Neural progenitor cell (in vitro differentiated cells): Measurements from ENCODE around the gene WDR74. TPM values are rescaled to one million over a fixed set of nuclear protein-coding genes. Genes with fewer than 3 reads are reported as not detected.
A peak's percentile ranks its signal among the peaks of the same experiment; 100 is the strongest.

Experiments
- DNase-seq: peaks from one replicate; pipeline ENCODE4 v3.0.0-alpha.2; 2016; ENCODE audit warnings: low spot score
- H2AFZ ChIP-seq: fragments of 200-600 bp; sonication (generic); replicated peaks from 2 replicates; pipeline ENCODE4 v1.6.1; 2016; ENCODE audit warnings: antibody characterized with exemption
- H3F3A ChIP-seq: fragments of 200-600 bp; sonication (generic); 2 replicates; pipeline ENCODE4 v1.6.1; 2016; ENCODE audit warnings: antibody characterized with exemption, low read depth
- H3K27ac ChIP-seq: fragments of 200-600 bp; sonication (generic); 2 replicates; pipeline ENCODE4 v1.5.1; 2016; ENCODE audit warnings: mild to moderate bottlenecking
- H3K27me3 ChIP-seq: fragments of 200-600 bp; sonication (generic); 2 replicates; pipeline ENCODE4 v1.6.1; 2016; ENCODE audit warnings: mild to moderate bottlenecking, moderate library complexity
- H3K36me3 ChIP-seq: fragments of 200-600 bp; sonication (generic); 2 replicates; pipeline ENCODE4 v1.5.1; 2016
- H3K4me1 ChIP-seq: fragments of 200-600 bp; sonication (generic); 2 replicates; pipeline ENCODE4 v1.6.1; 2016; ENCODE audit warnings: mixed run types
- H3K4me2 ChIP-seq: fragments of 200-600 bp; sonication (generic); 2 replicates; pipeline ENCODE4 v1.6.1; 2016
- H3K4me3 ChIP-seq: fragments of 200-600 bp; sonication (generic); 2 replicates; pipeline ENCODE4 v1.5.1; 2016
- H3K79me2 ChIP-seq: fragments of 200-600 bp; sonication (generic); 2 replicates; pipeline ENCODE4 v1.6.1; 2016; ENCODE audit warnings: low read depth
- H3K9ac ChIP-seq: fragments of 200-600 bp; sonication (generic); 2 replicates; pipeline ENCODE4 v1.6.1; 2016
- H3K9me3 ChIP-seq: fragments of 200-600 bp; sonication (generic); 2 replicates; pipeline ENCODE4 v1.5.1; 2016; ENCODE audit warnings: low read depth
- H4K20me1 ChIP-seq: fragments of 200-600 bp; sonication (generic); 2 replicates; pipeline ENCODE4 v1.6.1; 2016; ENCODE audit warnings: low read depth
- H3K27ac Mint-ChIP-seq: 3 replicates; pipeline ENCODE4 v1.8.0; 2021; ENCODE audit warnings: mixed read lengths
- H3K27me3 Mint-ChIP-seq: 2 replicates; pipeline ENCODE4 v1.8.0; 2022; ENCODE audit warnings: low read depth, mild to moderate bottlenecking, inconsistent platforms, moderate library complexity, mixed read lengths; ENCODE audit not compliant: insufficient read depth
- H3K36me3 Mint-ChIP-seq: 3 replicates; pipeline ENCODE4 v1.8.0; 2021; ENCODE audit warnings: mixed read lengths
- H3K4me1 Mint-ChIP-seq: 3 replicates; pipeline ENCODE4 v1.8.0; 2021; ENCODE audit warnings: mixed read lengths
- H3K4me3 Mint-ChIP-seq: 3 replicates; pipeline ENCODE4 v1.8.0; 2021; ENCODE audit warnings: mild to moderate bottlenecking, moderate library complexity, mixed read lengths
- H3K9me3 Mint-ChIP-seq: 3 replicates; pipeline ENCODE4 v1.8.0; 2020; ENCODE audit warnings: mixed read lengths
- EZH2 ChIP-seq: fragments of 200-600 bp; sonication (generic); IDR thresholded peaks from 2 replicates; pipeline ENCODE4 v1.6.1; 2017; ENCODE audit warnings: antibody characterized with exemption, mild to moderate bottlenecking, moderate library complexity
- EZH2phosphoT487 ChIP-seq: fragments of 200-600 bp; sonication (generic); IDR thresholded peaks from 2 replicates; pipeline ENCODE4 v1.6.1; 2017; ENCODE audit warnings: antibody characterized with exemption
- microRNA-seq: library from miRNA; unstranded; fragments of <30 nt; microRNA quantifications from one replicate; pipeline ENCODE4, GENCODE V29; 2016
- small RNA-seq: library from RNA; depleted of rRNA; stranded (forward); fragments of <200 nt; gene quantifications from one replicate; pipeline ENCODE3, GENCODE V24; 2015
- total RNA-seq: library from RNA; depleted of rRNA; stranded (reverse); fragments of >200 nt; gene quantifications from 2 replicates; pipeline ENCODE4 v1.2.3, GENCODE V29; 2015; ENCODE audit warnings: low replicate concordance
- TF ChIP-seq, protein P1 (sequence below): fragments of 200-600 bp; sonication (generic); IDR thresholded peaks from 2 replicates; pipeline ENCODE4 v1.5.1; 2017; ENCODE audit warnings: antibody characterized with exemption, mild to moderate bottlenecking

WDR74 gene
- total RNA-seq, 1 donor from 2014 or later, result 40.0 TPM

DNA sequence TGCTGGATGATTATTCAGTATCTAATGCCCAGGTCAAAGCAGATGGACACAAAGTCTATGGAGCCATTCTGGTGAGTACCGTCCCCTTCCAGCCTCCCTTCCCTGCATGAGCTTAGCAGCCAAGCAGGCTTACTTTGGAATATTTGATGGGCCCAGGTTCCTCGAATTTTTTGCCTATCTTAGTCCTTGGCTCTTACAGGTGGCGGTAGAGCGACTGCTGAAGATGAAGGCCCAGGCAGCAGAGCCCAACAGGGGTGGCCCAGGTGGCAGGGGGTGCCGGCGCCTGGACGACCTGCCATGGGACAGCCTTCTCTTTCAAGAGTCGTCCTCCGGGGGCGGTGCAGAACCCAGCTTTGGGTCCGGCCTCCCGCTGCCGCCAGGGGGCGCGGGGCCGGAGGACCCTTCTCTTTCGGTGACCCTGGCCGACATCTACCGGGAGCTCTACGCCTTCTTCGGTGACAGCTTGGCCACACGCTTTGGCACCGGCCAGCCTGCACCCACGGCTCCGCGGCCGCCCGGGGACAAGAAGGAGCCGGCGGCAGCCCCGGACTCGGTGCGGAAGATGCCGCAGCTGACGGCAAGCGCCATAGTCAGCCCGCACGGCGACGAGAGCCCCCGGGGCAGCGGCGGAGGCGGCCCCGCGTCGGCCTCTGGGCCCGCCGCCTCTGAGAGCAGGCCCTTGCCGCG lies 52.9 kb downstream of the WDR74 start:
- Histone ChIP-seq H3K9ac (no peak overlapping the region), H3K79me2 (peaks cover 47% of the 10 kb centered on the region), H3K27ac (peak overlapping the region; percentile 84), H3K4me2 (peak overlapping the region; percentile 85), H3K27me3 (no peaks in the 10 kb centered on the region), H3K36me3 (no peaks in the 10 kb centered on the region), H4K20me1 (peaks cover 16% of the 10 kb centered on the region), H3K9me3 (no peaks in the 10 kb centered on the region), H2AFZ (peak overlapping the region; percentile 10), H3K4me3 (peak overlapping the region; percentile 79), H3F3A (peaks cover 58% of the 10 kb centered on the region), H3K4me1 (peaks cover 6% of the 10 kb centered on the region)
- TF ChIP-seq EZH2 (peak; percentile 39), EZH2phosphoT487 (no peak)
- TF ChIP-seq, protein P1, sequence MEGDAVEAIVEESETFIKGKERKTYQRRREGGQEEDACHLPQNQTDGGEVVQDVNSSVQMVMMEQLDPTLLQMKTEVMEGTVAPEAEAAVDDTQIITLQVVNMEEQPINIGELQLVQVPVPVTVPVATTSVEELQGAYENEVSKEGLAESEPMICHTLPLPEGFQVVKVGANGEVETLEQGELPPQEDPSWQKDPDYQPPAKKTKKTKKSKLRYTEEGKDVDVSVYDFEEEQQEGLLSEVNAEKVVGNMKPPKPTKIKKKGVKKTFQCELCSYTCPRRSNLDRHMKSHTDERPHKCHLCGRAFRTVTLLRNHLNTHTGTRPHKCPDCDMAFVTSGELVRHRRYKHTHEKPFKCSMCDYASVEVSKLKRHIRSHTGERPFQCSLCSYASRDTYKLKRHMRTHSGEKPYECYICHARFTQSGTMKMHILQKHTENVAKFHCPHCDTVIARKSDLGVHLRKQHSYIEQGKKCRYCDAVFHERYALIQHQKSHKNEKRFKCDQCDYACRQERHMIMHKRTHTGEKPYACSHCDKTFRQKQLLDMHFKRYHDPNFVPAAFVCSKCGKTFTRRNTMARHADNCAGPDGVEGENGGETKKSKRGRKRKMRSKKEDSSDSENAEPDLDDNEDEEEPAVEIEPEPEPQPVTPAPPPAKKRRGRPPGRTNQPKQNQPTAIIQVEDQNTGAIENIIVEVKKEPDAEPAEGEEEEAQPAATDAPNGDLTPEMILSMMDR, result peak; percentile 91
- DNase-seq, result peak; percentile 96
- Mint-ChIP-seq H3K27me3 (peaks cover 4% of the 10 kb centered on the region), H3K36me3 (peaks cover 28% of the 10 kb centered on the region), H3K27ac (no peak overlapping the region), H3K4me3 (peak overlapping the region; percentile 85), H3K9me3 (no peaks in the 10 kb centered on the region), H3K4me1 (peaks cover 22% of the 10 kb centered on the region)

Small RNAs within 50 kb of the gene (microRNA-seq; reads per million reads assigned to microRNA genes)
- gene MIR6514 (not detected), gene MIR6748 (not detected)

Small RNAs within 50 kb of the gene (small RNA-seq; reads per million reads assigned to genes)
- gene MIR6514 (0.11 reads per million), gene RF00099 (not detected), gene RNU6-118P (not detected), gene SNORD22 (not detected), gene SNORD26 (not detected), gene SNORD27 (not detected), gene SNORD28 (not detected), gene SNORD30 (3,128 reads per million, percentile 100 among the genes with 10 or more reads in this experiment)

Other genes with a start within 250 kb of the WDR74 start
- gene TUT1, start 248.1 kb downstream of the WDR74 start, total RNA-seq, result 4.8 and 23.1 TPM in 2 replicates
- 108 and 135 TPM in 2 replicates for gene MTA2, start 237.7 kb downstream of the WDR74 start, total RNA-seq
- 4.0 and 26.6 TPM in 2 replicates for gene EML3, start 226.8 kb downstream of the WDR74 start, total RNA-seq
- 2.2 TPM in 1 of 2 replicates, not detected in the other for gene ROM1, start 226.3 kb downstream of the WDR74 start, total RNA-seq
- 21.2 and 44.0 TPM in 2 replicates for gene B3GAT3, start 217.6 kb downstream of the WDR74 start, total RNA-seq
- gene GANAB, start 193.0 kb downstream of the WDR74 start, total RNA-seq, result 202 and 292 TPM in 2 replicates
- gene INTS5, start 186.3 kb downstream of the WDR74 start, total RNA-seq, result 7.8 and 21.3 TPM in 2 replicates
- gene C11orf98, start 174.4 kb downstream of the WDR74 start, total RNA-seq, result 51.5 and 73.3 TPM in 2 replicates
- gene CSKMT, start 174.3 kb downstream of the WDR74 start, total RNA-seq, result 4.3 and 6.7 TPM in 2 replicates
- gene UQCC3, start 167.9 kb downstream of the WDR74 start, total RNA-seq, result 5.7 and 11.7 TPM in 2 replicates
- 3.4 and 4.0 TPM in 2 replicates for gene LBHD1, start 167.3 kb downstream of the WDR74 start, total RNA-seq
- gene UBXN1, start 160.5 kb downstream of the WDR74 start, total RNA-seq, result 60.7 and 129 TPM in 2 replicates
- gene LRRN4CL, start 150.1 kb downstream of the WDR74 start, total RNA-seq, result 0.40 TPM in 1 of 2 replicates, not detected in the other
- 34.6 and 63.1 TPM in 2 replicates for gene BSCL2, start 132.2 kb downstream of the WDR74 start, total RNA-seq
- gene GNG3, start 131.9 kb downstream of the WDR74 start, total RNA-seq, result 2.0 TPM in 1 of 2 replicates, not detected in the other
- 30.9 and 32.5 TPM in 2 replicates for gene HNRNPUL2, start 112.1 kb downstream of the WDR74 start, total RNA-seq
- gene TTC9C, start 111.1 kb downstream of the WDR74 start, total RNA-seq, result 55.7 and 78.4 TPM in 2 replicates
- 9.2 and 22.8 TPM in 2 replicates for gene ZBTB3, start 85.4 kb downstream of the WDR74 start, total RNA-seq
- gene POLR2G, start 78.0 kb downstream of the WDR74 start, total RNA-seq, result 88.7 and 117 TPM in 2 replicates
- gene TAF6L, start 68.2 kb downstream of the WDR74 start, total RNA-seq, result 28.9 and 39.9 TPM in 2 replicates
- gene TMEM179B, start 52.2 kb downstream of the WDR74 start, total RNA-seq, result 24.5 and 40.4 TPM in 2 replicates
- 9.9 and 38.9 TPM in 2 replicates for gene TMEM223, start 47.6 kb downstream of the WDR74 start, total RNA-seq
- gene NXF1, start 34.1 kb downstream of the WDR74 start, total RNA-seq, result 23.6 and 36.5 TPM in 2 replicates
- 30.2 and 32.9 TPM in 2 replicates for gene STX5, start 7.5 kb downstream of the WDR74 start, total RNA-seq
- gene TEX54, start 6.7 kb downstream of the WDR74 start, total RNA-seq, result not detected in 2 replicates
- gene SLC3A2, start 41.3 kb upstream of the WDR74 start, total RNA-seq, result 99.8 and 130 TPM in 2 replicates
- gene CHRM1, start 81.8 kb upstream of the WDR74 start, total RNA-seq, result not detected in 2 replicates
- not detected in 2 replicates for gene SLC22A6, start 145.4 kb upstream of the WDR74 start, total RNA-seq
- not detected in 2 replicates for gene SLC22A8, start 176.3 kb upstream of the WDR74 start, total RNA-seq